PC-3 (cell line): ENCODE results near the gene MPV17L2. TPM values are rescaled to one million over a fixed set of nuclear protein-coding genes. Genes with fewer than 3 reads are reported as not detected.
A peak's percentile ranks its signal among the peaks of the same experiment; 100 is the strongest.

Experiments used
- ATAC-seq: fragments of 200-7000 bp; cut with Tn5 transposase; 2 replicates; pipeline ENCODE4 v1.9.1; 2020; ENCODE audit warnings: mild to moderate bottlenecking, moderate library complexity
- BruUV-seq: library from RNA; stranded (reverse); fragments of 400-500 nt; replicated peaks from 2 replicates; lab custom pipeline; 2021; lab: Mats Ljungman, UMichigan
- CTCF ChIA-PET: fragments of 300-600 bp; sonication (Branson Sonifier 250); formaldehyde crosslinking; loops from one replicate; lab custom pipeline; 2022; ENCODE audit warnings: antibody characterized with exemption; lab: Charles Lee
- POLR2A ChIA-PET: fragments of 300-600 bp; sonication (Branson Sonifier 250); formaldehyde crosslinking; loops from one replicate; lab custom pipeline; 2022; ENCODE audit warnings: antibody characterized with exemption; ENCODE audit not compliant: unreplicated experiment; lab: Charles Lee
- DNase-seq: peaks from one replicate; pipeline ENCODE4 v3.0.0-alpha.2; 2015
- H2AFZ ChIP-seq: fragments of 300-600 bp; sonication (generic); 2 replicates; pipeline ENCODE4 v1.6.0; 2016; ENCODE audit warnings: antibody characterized with exemption, low read length
- H3F3A ChIP-seq: fragments of 300-600 bp; sonication (generic); one replicate; pipeline ENCODE4 v1.6.0; 2017; ENCODE audit warnings: antibody characterized with exemption, low read length, control low read depth, mild to moderate bottlenecking; ENCODE audit not compliant: unreplicated experiment
- H3K27ac ChIP-seq: fragments of 300-600 bp; sonication (generic); 2 replicates; pipeline ENCODE4 v1.5.1; 2016; ENCODE audit warnings: mild to moderate bottlenecking, low read length
- H3K27me3 ChIP-seq: fragments of 300-600 bp; sonication (generic); 2 replicates; pipeline ENCODE4 v1.6.1; 2016; ENCODE audit warnings: low read length, mixed read lengths
- H3K36me3 ChIP-seq: fragments of 300-600 bp; sonication (generic); 2 replicates; pipeline ENCODE4 v1.6.1; 2016; ENCODE audit warnings: low read depth, mixed run types, low read length, mixed read lengths
- H3K4me1 ChIP-seq: fragments of 300-600 bp; sonication (generic); 2 replicates; pipeline ENCODE4 v1.5.1; 2016; ENCODE audit warnings: low read length; ENCODE audit not compliant: insufficient read depth
- H3K4me2 ChIP-seq: fragments of 300-600 bp; sonication (generic); 2 replicates; pipeline ENCODE4 v1.6.0; 2016; ENCODE audit warnings: low read length
- H3K4me3 ChIP-seq: fragments of 300-600 bp; sonication (generic); 2 replicates; pipeline ENCODE4 v1.5.1; 2016; ENCODE audit warnings: mild to moderate bottlenecking, low read length, mixed read lengths
- H3K79me2 ChIP-seq: fragments of 300-600 bp; sonication (generic); 2 replicates; pipeline ENCODE4 v1.6.1; 2017; ENCODE audit warnings: low read length, mixed read lengths
- H3K9ac ChIP-seq: fragments of 300-600 bp; sonication (generic); 2 replicates; pipeline ENCODE4 v1.6.0; 2016; ENCODE audit warnings: mild to moderate bottlenecking, low read length
- H3K9me2 ChIP-seq: fragments of 300-600 bp; sonication (generic); replicated peaks from 2 replicates; pipeline ENCODE4 v1.6.1; 2016; ENCODE audit warnings: mixed run types, low read length, mixed read lengths
- H3K9me3 ChIP-seq: fragments of 300-600 bp; sonication (generic); 2 replicates; pipeline ENCODE4 v1.6.1; 2016; ENCODE audit warnings: low read length, mixed read lengths
- H4K20me1 ChIP-seq: fragments of 300-600 bp; sonication (generic); 2 replicates; pipeline ENCODE4 v1.6.1; 2016; ENCODE audit warnings: low read length, mixed read lengths
- CTCF ChIP-seq: fragments of 300-600 bp; sonication (generic); conservative IDR thresholded peaks from 2 replicates; pipeline ENCODE4 v1.5.1; 2017; ENCODE audit warnings: antibody characterized with exemption, low read depth, mild to moderate bottlenecking, low read length
- EZH2 ChIP-seq: fragments of 300-600 bp; sonication (generic); IDR thresholded peaks from one replicate; pipeline ENCODE4 v1.6.1; 2017; ENCODE audit warnings: antibody characterized with exemption, mild to moderate bottlenecking, low read length; ENCODE audit not compliant: unreplicated experiment
- EZH2phosphoT487 ChIP-seq: fragments of 300-600 bp; sonication (generic); IDR thresholded peaks from 2 replicates; pipeline ENCODE4 v1.6.1; 2018; ENCODE audit warnings: mild to moderate bottlenecking, antibody characterized with exemption, low read length, borderline replicate concordance
- intact Hi-C: fragments of 100-400 bp; cut with micrococcal nuclease; formaldehyde crosslinking; loops from 2 replicates; pipeline ENCODE4 v1.9.0; 2023
- total RNA-seq: library from RNA; depleted of rRNA; stranded (reverse); fragments of >200 nt; gene quantifications from 2 replicates; pipeline ENCODE4 v1.2.3, GENCODE V29; 2014

Gene MPV17L2
- total RNA-seq, 1 experiment from 2014 or later = 34.2 TPM

- Histone ChIP-seq H3K79me2 (peaks cover 23% of the 10 kb centered on the region), H3K27ac (peak overlapping the region; percentile 10), H4K20me1 (no peaks in the 10 kb centered on the region), H3K9me3 (no peaks in the 10 kb centered on the region), H2AFZ (peak overlapping the region; percentile 94), H3K36me3 (peaks cover 4% of the 10 kb centered on the region; the same call in 1 of the 2 replicates), H3K4me3 (peak overlapping the region; percentile 90), H3K4me2 (peak overlapping the region; percentile 92), H3K9me2 (no peaks in the 10 kb centered on the region), H3K9ac (peak overlapping the region; percentile 67), H3K27me3 (no peaks in the 10 kb centered on the region), H3K4me1 (peaks cover 16% of the 10 kb centered on the region), H3F3A (no peaks in the 10 kb centered on the region)
- CTCF ChIA-PET = interaction anchor here (0.6 to 0.8 kb wide), 2 partner anchors 123 to 352 kb away, joined by 3 to 4 read pairs; no protein-coding TSS in a partner anchor
- peak; percentile 50 for DNase-seq
- ATAC-seq = no peak
- TF ChIP-seq EZH2 (no peak), CTCF (no peak), EZH2phosphoT487 (no peak)
- intact Hi-C loops = loop anchor here (2.0 to 10.0 kb wide), 3 partner anchors 47 to 209 kb away; partner anchors contain the start of genes LSM4 and SSBP4
- no TSS peak for BruUV-seq
- POLR2A ChIA-PET = interaction anchor here (0.6 to 2.0 kb wide), 2 partner anchors 44 to 76 kb away, joined by 3 to 10 read pairs; partner anchors contain the start of gene JUND
These were observed 12.3 kb downstream of the MPV17L2 start for GRCh38 chr19:18205200-18205892.

- Histone ChIP-seq H3K27ac (no peak overlapping the region), H3K36me3 (peaks cover 4% of the 10 kb centered on the region; the same call in 1 of the 2 replicates), H3K9me2 (no peaks in the 10 kb centered on the region), H3F3A (no peaks in the 10 kb centered on the region), H3K27me3 (no peaks in the 10 kb centered on the region), H3K4me1 (peaks cover 16% of the 10 kb centered on the region), H3K4me2 (no peak overlapping the region), H2AFZ (no peak overlapping the region), H3K9ac (no peak overlapping the region), H4K20me1 (no peaks in the 10 kb centered on the region), H3K79me2 (peaks cover 23% of the 10 kb centered on the region), H3K4me3 (no peak overlapping the region), H3K9me3 (no peaks in the 10 kb centered on the region)
- ATAC-seq (no peak), DNase-seq (no peak)
- ChIA-PET POLR2A (no interaction called here), CTCF (no interaction called here)
- BruUV-seq = no TSS peak
- intact Hi-C loops = loop anchor here (10.0 kb wide), 2 partner anchors 119 to 209 kb away; partner anchors contain the start of genes LSM4 and SSBP4
- no peak for TF ChIP-seq EZH2
- no peak for TF ChIP-seq CTCF
- TF ChIP-seq EZH2phosphoT487 = no peak
These were observed 13.0 kb downstream of the MPV17L2 start for GRCh38 chr19:18206018-18206417.
